Measurements from ENCODE around the gene MEGF11.

MEGF11 gene

DNA sequence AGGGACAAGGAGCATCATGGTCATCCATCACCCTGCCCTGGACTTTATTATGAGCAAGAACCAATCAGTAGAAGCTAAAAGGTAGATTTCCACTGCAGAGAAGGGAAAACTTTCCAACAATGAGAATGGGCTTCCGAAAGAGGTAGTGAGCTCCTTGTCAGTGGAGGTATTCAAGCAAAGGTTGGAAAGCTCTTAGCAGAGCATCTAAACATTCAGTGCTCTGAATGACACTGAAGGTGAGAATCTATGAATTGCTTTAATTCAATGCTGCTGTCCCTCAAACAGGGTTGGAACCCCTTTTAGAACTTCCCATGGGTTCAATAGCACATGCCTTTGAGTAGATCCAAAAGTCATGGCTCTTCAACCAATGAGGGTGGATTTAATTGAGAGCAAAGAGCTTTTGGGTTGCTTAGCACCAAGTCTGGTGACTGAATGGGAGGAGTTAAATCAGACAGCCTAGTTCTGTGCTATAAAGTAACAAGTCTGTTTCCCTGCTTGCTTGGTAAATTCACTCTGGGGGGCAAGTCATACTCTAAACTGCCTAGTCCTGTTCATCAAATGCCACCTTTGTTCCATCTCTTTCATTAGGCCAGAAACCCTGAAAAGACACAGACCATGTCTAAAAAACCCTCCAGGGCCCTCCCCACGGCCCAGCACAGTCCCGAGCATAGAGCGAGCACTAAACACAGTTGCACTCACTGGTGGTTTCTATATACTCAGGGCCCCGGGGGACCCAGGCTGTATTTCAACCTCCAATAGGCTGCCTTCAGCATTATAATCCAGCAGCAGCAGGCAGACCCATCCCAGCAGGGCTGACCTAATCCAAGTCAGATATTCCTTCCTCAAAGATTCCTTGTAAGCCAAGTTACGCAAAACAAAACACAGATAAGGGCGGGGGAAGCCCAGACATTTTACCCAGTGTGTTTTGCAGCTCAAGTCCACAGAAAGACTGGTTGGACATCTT, 161.2 kb downstream of the MEGF11 start:
- no peak for DNase-seq (ENCODE audit: low read depth, low spot score)

DNA sequence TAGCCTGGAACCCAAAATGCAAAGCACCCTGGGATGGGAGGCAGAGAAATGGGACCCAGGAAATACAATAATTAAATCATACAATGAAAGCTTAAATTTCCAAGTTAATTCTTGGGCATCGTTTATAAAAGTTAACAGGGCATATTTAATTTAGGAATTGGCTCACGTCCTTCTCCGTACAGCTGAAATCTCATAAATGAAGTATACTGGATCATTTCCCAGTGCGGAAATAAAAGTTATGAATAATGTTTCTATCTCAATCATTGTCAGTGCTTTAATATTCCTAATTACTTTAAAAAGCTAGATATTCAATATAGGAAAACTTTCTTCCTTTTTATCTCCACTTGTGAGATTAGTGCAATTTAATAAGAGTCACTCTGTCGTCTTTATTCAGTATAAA, 164.0 kb downstream of the MEGF11 start:
- DNase-seq (ENCODE audit: low read depth, low spot score), result no peak

DNA sequence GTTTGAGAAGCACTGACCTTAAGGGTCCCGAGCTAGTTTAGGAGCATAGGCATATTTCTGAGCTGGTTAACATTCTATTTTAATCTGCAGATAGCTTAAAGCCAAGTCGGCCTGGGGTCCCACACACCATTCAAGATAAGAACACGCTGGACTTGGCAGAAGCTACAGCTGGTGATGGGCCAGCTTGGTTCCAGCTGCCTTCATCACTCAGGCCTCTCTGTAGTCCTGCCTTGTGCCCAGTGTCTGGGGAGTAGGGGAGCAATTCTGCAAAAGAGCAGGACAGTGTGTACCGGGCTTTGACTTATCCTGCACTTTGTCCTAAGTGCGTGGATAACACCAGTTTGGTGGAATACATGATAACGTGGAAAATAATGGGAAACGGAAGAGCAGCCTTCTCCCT, 164.5 kb downstream of the MEGF11 start:
- DNase-seq (ENCODE audit: low read depth, low spot score), result no peak

DNA sequence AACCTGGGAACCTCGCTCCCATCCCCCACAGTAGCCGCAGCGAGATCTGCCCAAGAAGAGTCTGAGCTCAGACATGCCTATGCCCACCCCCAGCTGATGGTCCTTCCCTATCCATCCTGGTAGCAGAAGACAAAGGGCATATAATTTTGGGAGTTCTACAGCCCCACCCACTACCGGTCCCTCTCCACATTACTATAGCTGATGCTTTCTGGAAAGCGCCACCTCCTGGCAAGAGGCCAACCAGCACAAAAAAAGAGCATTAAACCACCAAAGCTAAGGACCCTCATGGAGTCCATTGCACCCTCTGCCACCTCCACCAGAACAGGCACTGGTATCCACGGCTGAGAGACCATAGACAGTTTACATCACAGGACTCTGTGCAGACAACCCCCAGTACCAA, 168.4 kb downstream of the MEGF11 start:
- DNase-seq (ENCODE audit: low read depth, low spot score), result no peak

DNA sequence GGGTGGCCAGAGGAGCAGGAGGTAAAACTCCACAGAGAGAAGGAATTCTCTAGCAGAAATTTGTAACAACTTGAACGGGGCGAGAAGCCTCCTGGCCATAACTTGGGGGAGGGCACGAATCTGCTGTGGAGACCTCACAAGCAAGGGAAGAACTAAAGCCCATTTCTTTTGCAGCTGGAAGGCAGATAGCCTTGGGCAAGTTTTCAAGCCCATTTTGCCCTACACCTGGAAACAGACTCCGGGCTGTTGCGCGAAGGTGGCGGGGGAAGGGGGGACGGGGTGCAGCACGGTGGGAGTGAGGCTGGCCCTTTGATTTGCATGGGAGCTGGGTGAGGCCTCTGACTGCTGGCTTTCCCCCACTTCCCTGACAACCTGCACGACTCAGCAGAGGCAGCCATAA, 168.8 kb downstream of the MEGF11 start:
- no peak for DNase-seq (ENCODE audit: low read depth, low spot score)

DNA sequence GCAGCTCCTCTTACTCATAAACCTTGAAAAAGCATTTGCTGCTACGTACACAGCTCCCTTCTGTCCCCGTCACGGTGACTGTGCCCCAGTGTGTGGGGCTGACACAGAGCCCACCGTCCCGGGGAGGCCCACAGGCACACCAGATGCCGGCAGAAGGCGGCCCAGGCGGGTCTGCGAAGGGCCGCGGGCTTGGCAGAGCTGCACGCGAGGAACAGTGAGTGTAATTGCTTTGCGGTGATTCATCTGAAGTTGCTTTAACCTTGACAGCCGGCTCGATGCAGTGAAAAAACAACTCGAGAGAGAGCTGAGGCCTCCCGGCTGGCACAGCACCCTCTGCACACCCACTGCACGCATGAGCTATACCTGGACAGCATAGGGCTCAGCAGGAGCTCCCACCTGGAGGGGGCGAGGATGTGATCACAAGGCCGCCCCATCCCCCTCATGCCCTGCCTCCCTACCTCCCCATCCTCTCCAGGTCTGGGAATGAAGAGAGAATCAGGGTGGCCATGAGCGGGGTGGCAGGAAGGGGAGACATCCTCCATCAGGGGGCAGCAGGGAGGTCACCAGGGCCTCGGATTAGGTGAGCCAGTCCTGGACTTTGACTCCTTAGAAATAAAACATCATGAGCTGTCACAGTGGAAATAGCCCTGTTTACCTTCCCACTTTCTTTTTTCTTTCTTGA, 172.7 kb downstream of the MEGF11 start:
- DNase-seq (ENCODE audit: low read depth, low spot score), result no peak

DNA sequence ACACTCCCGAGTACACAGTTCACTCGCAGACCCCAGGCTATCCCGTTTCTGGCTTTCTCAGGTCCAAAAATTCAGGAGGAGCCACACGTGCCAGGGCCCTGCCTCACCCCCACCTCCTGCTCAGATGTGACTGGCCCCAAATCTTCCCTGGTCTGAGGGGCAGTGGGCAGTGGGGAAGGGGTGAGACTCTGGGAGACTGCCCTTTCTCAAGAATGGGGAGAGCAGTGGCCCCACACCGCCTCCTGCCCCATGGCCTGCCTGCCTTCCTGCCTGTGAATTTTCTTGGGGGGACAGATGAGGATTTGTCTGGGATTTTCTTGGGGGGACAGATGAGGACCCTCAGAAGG, 174.6 kb downstream of the MEGF11 start:
- no peak for DNase-seq (ENCODE audit: low read depth, low spot score)

DNA sequence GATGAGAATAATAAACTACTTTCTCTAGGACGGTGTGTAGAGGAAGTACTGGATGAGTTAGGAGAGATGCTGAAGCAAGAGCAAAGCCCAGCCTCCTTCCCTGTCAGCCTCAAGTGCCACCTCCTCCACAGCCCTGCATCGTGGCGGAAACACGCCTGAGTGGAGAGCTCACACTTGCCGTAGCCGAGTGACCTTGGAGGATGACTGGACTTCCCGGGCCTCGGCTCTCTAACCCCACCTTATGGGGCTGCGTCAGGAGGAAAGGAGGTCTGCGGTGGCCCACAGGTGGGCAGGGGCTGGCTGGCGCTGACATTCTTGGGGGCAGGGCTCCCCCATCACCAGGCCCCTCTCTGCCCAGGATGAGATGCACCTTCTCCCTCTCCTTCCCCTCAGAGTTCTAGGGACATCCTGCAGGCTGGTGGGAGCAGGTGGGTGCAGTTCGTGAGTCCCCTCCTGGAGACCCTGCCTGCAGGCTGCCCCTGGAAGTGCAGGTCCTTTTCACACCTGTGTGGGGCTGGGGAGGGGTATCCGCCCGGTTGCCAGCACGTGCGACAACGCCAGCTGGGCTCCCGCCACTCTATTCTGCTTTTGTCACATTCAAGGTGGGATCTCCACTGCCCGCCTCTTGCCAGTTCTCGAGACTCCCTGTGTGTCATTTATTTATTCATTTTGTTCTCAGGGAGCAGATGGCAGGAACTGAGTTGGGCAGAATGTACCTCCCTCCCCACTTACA, 175.2 kb downstream of the MEGF11 start:
- DNase-seq (ENCODE audit: low read depth, low spot score), result no peak

DNA sequence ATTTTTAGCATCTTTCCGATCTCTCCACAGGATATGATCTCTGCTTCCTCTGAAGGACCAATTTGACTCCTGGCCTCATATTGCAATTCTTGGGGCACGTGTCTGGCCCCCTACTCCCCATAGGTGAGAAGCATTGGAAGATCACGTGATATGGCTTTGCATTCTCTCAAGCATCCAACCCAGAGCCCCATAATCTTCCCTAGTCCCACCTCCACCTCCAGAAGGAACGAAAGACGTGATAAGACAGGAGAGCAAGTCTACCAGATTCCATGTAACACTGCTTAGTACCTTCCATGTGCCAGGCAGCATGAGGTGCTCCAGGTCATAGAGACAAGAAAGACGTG, 176.3 kb downstream of the MEGF11 start:
- no peak for DNase-seq (ENCODE audit: low read depth, low spot score)

DNA sequence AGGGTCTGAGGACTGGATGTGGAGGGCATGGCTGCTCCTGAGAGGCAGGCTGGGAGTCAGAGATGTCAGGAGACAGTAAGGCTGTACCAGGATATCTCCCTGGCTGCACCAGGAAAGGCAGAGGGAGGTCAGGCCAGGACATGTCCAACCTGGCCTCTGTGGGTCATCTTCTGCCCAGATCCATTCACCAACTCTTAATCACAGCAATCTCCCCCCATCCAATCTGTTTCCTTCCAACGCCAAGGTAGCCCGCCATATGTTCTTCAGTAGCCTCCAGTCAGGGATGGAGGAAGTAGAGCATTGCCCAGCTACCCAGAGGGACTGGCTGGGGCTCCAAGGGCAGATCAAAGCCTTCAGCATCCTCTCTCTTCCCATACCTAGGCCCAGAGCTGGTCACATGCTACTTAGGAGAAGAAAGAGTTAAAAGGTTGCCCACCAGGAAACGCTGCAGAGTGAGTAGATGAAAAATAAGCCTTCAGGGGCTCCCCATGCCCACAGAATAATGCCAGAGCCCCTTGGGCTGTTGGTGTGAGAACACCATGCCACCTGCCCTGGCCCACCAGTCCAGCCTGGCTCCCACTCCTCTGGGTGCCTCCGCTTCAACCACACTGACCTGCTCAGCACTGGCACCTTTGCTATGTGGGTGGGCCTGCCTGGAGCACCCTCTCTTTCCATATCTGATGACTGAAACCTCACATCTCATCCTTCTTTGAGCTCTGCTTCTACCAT, 176.8 kb downstream of the MEGF11 start:
- DNase-seq (ENCODE audit: low read depth, low spot score), result no peak

DNA sequence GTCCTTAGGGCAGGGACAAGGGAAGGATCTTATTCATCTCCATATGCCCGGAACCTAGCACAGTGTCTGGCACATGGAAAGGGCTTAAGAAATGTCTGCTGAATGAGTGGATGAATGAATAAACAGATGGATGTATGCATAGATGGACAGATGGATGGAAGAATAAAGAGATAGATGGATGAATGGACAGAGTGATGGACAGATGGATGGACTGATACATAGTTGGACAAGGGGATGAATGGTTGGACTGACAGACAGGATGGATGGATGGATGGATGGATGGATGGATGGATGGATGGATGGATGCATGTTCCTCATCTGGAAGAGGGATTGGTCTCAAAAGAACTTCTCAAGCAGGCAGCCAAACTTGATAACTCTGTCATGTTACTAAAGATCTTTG, 177.6 kb downstream of the MEGF11 start:
- no peak for DNase-seq (ENCODE audit: low read depth, low spot score)

DNA sequence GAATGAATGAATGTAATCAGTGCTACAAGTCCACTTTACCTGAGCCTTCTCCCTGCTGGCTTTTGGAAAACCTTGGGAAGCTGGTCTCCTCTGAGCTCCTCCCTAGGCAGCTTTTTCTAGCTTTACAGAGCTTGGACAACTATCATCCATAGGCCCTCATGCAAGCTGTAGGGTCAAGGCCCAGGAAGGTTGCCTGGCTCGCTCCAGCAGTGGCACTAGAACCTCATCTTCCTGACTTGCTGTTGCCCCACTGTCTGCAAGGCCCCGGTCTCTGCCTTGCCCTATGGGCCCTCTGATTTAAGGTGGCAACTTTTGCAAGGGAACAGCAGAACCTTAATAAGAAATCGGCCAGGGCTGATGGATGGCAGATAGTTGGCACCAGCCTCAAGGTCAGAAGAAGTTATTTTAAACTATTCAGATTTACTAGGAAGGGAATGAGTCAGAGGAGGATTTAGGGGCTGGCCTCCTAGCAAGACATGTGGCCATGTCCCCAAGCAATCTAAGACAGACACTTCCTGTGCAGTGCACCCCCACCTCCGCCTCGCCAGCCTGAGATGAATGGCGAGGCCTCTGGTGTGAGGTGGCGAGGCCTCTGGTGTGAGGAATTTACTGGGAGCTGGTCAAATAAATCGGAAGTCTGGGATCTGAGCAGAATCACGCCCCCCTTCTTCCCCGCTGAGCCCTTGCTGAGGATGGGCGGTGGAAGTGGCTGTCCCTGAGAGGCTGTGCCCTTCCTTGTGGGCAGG, 180.8 kb downstream of the MEGF11 start:
- DNase-seq (ENCODE audit: low read depth, low spot score), result no peak

DNA sequence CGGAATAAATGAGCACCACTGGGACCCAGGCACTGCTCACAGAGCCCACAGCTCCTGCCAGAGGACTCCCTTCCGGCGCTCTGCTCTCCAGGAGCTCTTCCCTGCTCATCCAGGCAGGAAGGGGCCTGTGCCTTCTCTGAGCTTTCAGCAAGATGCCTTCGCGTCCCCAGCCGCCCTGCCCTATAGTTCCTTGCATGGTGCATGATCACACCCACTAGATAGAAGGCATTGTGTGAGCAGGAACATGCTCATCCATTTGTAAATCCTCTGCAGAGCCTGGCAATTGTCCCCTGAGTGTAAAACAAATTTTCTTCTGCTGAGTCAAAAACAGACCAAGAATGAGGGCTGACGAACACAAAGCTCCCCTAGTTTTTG, 181.6 kb downstream of the MEGF11 start:
- DNase-seq (ENCODE audit: low read depth, low spot score), result no peak

DNA sequence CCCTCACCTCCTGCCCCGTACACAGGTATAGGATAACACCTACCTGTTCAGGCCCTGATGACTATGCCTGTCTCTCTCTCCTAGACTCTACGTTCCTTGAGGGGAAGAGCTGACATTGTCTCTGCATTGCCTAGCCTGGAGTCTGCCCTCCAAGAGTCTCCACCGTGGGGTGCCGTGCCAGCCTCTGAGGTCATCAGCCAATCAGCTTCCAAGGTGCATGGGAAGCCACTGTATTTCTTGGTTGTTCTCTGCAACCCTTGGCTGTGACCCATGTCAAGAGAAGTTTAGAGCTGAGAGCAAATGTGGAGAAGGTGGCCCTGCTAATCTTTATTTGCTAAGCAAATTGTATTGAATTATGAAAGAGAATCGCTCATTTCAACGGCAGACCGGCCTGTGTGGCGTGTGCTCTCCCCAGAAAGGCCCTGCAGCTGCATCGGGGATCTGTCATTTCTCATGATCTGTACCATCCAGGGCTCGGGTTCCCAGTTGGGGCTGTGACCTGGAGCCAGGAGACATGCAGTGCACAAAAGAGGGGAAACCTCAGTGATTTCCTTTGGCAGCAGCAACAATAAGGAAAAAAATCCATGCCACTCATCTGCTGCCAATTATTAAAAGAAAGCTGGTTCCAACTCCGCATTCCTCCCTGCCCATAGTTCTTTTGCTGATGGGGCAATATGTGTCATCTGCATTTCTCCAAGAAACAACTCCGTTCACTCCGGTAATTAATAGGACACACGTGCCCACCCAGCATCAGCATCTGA, 182.2 kb downstream of the MEGF11 start:
- DNase-seq (ENCODE audit: low read depth, low spot score), result no peak

DNA sequence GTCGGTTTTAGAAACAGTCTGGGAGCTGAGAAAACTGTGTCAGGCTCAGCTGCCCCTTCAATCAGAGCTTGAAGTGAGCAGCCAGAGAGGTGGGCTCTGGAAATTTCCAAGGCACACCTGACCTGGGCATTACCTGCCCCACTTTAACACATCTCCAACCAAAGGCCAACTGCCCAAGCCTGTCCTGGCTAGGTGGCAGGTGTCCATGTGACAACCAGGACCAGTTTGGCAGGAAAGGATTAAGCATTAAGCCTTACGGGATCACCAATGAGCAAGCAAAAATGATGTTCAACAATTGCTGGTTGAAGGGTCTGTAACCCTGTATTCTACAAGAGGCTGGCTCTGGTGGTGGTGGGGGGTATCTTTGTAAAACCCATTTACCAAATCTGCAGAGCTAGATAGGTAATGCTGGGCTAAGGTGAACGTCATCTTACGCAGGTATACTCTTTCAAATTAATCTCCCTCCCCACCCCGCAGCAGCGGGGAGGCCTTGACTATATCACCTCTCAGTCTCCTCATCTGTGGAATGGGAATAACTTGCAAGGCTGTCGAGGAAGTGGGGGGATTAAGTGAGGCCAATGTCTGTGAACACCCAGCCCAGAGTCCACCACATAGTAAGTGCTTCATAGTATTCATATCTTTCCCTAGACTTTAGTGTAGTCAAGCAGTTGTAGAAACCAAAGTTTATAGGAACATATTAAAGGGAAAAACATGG, 183.2 kb downstream of the MEGF11 start:
- DNase-seq (ENCODE audit: low read depth, low spot score), result no peak

DNA sequence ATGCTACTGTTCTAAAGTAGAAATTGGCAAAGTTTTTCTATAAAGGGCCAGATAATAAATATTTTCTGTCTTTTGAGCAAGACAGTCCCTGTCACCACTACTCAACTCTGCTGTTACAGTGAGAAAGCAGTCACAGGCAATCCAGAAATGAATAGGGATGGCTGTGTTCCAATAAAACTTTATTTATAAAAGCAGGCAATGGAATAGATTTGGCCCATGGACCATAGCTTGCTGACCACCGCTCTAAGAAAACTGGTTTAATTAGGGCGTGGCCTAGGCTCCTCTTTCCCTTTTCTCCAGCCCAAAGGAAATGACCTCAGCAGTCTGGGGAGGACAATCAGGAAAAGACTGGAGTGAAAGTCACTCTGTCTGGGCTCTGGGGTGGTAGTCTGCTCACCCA, 183.8 kb downstream of the MEGF11 start:
- no peak for DNase-seq (ENCODE audit: low read depth, low spot score)

DNA sequence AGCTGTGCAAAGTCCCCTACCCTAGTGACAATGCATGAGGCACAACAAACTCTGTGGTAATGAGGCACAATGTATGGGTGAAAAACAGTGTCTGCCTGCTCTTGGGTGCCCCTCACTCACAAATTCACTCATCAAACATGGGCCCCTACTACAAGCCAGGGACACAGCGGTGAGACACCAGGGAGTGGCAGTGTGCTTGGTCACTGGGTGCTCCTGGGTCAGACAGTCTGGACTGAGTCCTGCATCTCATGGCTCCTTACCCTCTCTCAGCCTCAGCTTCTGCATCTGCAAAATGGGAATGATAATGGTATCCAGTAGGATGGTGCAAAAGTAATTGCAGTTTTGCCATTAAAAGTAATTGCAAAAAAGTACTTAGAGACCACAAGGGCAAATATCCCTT, 184.7 kb downstream of the MEGF11 start:
- DNase-seq (ENCODE audit: low read depth, low spot score), result no peak

DNA sequence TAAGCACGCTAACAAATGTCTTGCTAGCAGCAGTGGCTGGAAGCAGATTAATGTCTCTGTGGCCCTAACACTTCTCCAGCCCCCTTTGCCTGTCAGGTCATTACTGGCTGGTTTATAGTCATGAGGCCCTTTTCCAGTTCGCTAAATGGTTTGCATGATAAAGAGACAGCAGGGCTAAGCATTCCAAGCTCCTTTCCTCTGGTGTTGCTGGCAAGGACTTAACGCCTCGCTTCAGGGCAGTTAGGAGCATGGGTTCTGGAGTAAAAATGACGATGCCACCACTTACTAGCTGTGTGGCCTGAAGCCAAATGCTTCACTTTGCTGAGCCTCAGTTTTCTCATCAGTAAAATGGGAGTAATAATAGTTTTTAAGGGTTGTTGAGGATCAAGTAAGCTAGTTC, 185.9 kb downstream of the MEGF11 start:
- DNase-seq (ENCODE audit: low read depth, low spot score), result no peak

DNA sequence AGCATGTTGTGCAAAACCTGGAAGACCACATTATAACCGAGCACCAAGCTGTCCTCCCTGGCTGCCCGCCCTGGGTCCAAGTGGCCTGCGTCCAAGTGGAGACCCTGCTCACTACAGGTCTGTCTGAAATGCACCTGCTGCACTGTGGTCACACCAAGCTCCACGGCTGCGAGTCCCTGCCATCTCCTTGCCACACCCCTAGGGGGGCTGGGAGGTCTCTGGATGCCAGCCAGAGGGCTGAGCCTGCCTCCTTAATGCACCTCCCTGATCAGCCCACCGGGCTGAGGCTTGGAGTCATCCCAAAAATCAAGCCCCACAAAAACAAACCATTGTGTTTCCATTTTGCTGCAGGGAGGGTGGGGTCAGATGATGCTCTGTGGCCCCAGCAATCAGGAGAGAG, 187.1 kb downstream of the MEGF11 start:
- no peak for DNase-seq (ENCODE audit: low read depth, low spot score)

DNA sequence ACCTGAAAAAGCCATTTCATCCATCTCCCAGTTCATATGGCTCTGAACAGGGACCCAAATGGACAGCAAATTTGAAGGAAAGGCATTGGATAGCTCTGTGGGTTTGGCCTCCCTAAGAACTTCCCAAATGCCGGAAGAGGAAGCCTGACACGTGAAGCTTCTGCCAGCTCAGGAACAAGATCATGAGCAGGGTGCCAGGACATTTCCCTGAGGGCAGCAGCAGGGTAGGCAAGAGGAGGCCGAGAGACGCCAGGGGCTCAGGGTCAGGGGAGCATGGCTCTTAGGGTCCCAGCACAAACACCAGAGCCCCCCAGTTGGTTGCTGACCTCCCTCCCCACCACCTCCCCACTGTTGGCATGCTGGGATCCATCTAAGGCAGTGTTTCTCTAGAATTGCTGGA, 187.5 kb downstream of the MEGF11 start:
- no peak for DNase-seq (ENCODE audit: low read depth, low spot score)
